K562 (cell line): ENCODE results near the gene RINT1. TPM values are rescaled to one million over a fixed set of nuclear protein-coding genes. Genes with fewer than 3 reads are reported as not detected.

Source experiments
- CREB3 ChIP-seq: fragments of 450-650 bp; conservative IDR thresholded peaks from 2 replicates; pipeline ENCODE4 v1.6.1; 2016; ENCODE audit warnings: missing genetic modification characterization, low read depth, mild to moderate bottlenecking, missing compliant biosample characterization, moderate library complexity
- CUX1 ChIP-seq: fragments of 200-800 bp; sonication (Bioruptor generic); IDR thresholded peaks from 2 replicates; pipeline ENCODE4 v1.6.1; 2016; ENCODE audit warnings: missing genetic modification characterization, missing compliant biosample characterization
- ESRRA ChIP-seq: fragments of 450-650 bp; IDR thresholded peaks from 2 replicates; pipeline ENCODE4 v1.6.1; 2014; ENCODE audit warnings: low read depth, mild to moderate bottlenecking, moderate library complexity, borderline replicate concordance
- ETV5 ChIP-seq: sonication (generic); formaldehyde crosslinking; IDR thresholded peaks from 2 replicates; pipeline ENCODE4 v1.4.0; 2020; ENCODE audit warnings: low read depth, mild to moderate bottlenecking, missing genetic modification reagents
- FOXJ2 ChIP-seq: fragments of 200-800 bp; sonication (Bioruptor generic); IDR thresholded peaks from 2 replicates; pipeline ENCODE4 v1.6.1; 2016; ENCODE audit warnings: missing genetic modification characterization, missing compliant biosample characterization
- GTF2F1 ChIP-seq: IDR thresholded peaks from 2 replicates; pipeline ENCODE4 v1.6.1; 2011; ENCODE audit warnings: low read depth, low read length, improper control_type of control experiment
- MCM3 ChIP-seq: fragments of 450-650 bp; IDR thresholded peaks from 2 replicates; pipeline ENCODE4 v1.6.1; 2016
- MYNN ChIP-seq, 2 experiments: sonication (generic); formaldehyde crosslinking in 1 of 2; IDR thresholded peaks; 2 replicates each; pipeline versions ENCODE4 v1.5.0 to v1.6.1; 2016 to 2020; ENCODE audit warnings: antibody characterized with exemption in 1 of 2, missing genetic modification reagents in 1 of 2
- NONO ChIP-seq, 2 experiments: fragments of 200-400 bp in 1 of 2; fragments of 450-650 bp in 1 of 2; formaldehyde crosslinking in 1 of 2; IDR thresholded peaks; 2 replicates each; pipeline ENCODE4 v1.6.1; 2017; ENCODE audit warnings: low read depth in 2 of 2, mild to moderate bottlenecking in 2 of 2, moderate library complexity in 2 of 2, low read length in 1 of 2
- POLR2AphosphoS5 ChIP-seq: IDR thresholded peaks from 2 replicates; pipeline ENCODE4 v1.6.1; 2011; ENCODE audit warnings: mild to moderate bottlenecking, low read depth, low read length, moderate library complexity; ENCODE audit not compliant: control insufficient read depth, insufficient read depth
- POLR3A ChIP-seq: IDR thresholded peaks from 2 replicates; pipeline ENCODE4 v1.6.1; 2011; ENCODE audit warnings: borderline replicate concordance, mild to moderate bottlenecking, moderate library complexity; ENCODE audit not compliant: insufficient read length, insufficient read depth; ENCODE audit errors: extremely low read depth
- PRMT5 ChIP-seq: sonication (generic); formaldehyde crosslinking; IDR thresholded peaks from 2 replicates; pipeline ENCODE4 v1.5.0; 2020; ENCODE audit warnings: missing genetic modification reagents
- SMAD4 ChIP-seq: fragments of 250-450 bp; sonication (Bioruptor Pico); conservative IDR thresholded peaks from 2 replicates; pipeline ENCODE4 v1.8.0; 2021; ENCODE audit warnings: inconsistent platforms, mild to moderate bottlenecking, moderate library complexity
- SREBF1 ChIP-seq: fragments of 150-350 bp; IDR thresholded peaks from 2 replicates; pipeline ENCODE4 v1.6.1; 2014; ENCODE audit warnings: antibody characterized with exemption, low read depth, low read length, borderline replicate concordance
- STAT5A ChIP-seq: IDR thresholded peaks from 2 replicates; pipeline ENCODE4 v1.6.1; 2012; ENCODE audit warnings: low read length, inconsistent platforms, borderline replicate concordance
- TEAD2 ChIP-seq: fragments of 450-650 bp; IDR thresholded peaks from 2 replicates; pipeline ENCODE4 v1.6.1; 2016; ENCODE audit warnings: missing genetic modification characterization, control low read depth, missing compliant biosample characterization
- THRB ChIP-seq: fragments of 450-650 bp; formaldehyde crosslinking; conservative IDR thresholded peaks from 2 replicates; pipeline ENCODE4 v1.4.0; 2022; ENCODE audit warnings: mild to moderate bottlenecking, missing genetic modification characterization
- ZKSCAN3 ChIP-seq: fragments of 250-450 bp; sonication (Bioruptor Pico); IDR thresholded peaks from 2 replicates; pipeline ENCODE4 v1.4.0; 2020
- ZNF124 ChIP-seq: sonication (generic); formaldehyde crosslinking; IDR thresholded peaks from 2 replicates; pipeline ENCODE4 v1.8.1; 2022; ENCODE audit warnings: missing genetic modification reagents
- ZNF133 ChIP-seq: fragments of 250-450 bp; sonication (Bioruptor Pico); IDR thresholded peaks from 2 replicates; pipeline ENCODE4 v1.4.0; 2020; ENCODE audit warnings: mild to moderate bottlenecking
- ZNF354B ChIP-seq: fragments of 250-450 bp; sonication (Bioruptor Pico); IDR thresholded peaks from 2 replicates; pipeline ENCODE4 v1.4.0; 2020
- ZSCAN29 ChIP-seq: fragments of 450-650 bp; IDR thresholded peaks from 2 replicates; pipeline ENCODE4 v1.6.1; 2017
- polyA plus RNA-seq, 8 experiments: library from polyadenylated mRNA; depleted of rRNA in 4 of 8; stranded (reverse) in 5 of 8; unstranded in 3 of 8; fragments of >200 nt; fragmentation: Nextera tagmentation in 2 of 8; fragmentation: Illumina TruSeq in 1 of 8; extraction: Ambion mirVana in 2 of 8; extraction: Trizol in 1 of 8; gene quantifications; 2 replicates each; pipeline versions ENCODE4 v1.2.1 to v1.2.3, GENCODE V29; 2011 to 2014; ENCODE audit warnings: inconsistent platforms in 1 of 8, missing spikeins in 1 of 8
- total RNA-seq, 7 experiments: library from RNA; depleted of rRNA in 6 of 7; stranded (reverse); fragments of >200 nt in 6 of 7; fragmentation: Illumina TruSeq in 2 of 7; extraction: Trizol in 2 of 7; gene quantifications; 2 replicates each; pipeline versions ENCODE4 v1.2.1 to v1.2.3, GENCODE V29; 2011 to 2021; ENCODE audit warnings: low replicate concordance in 1 of 7

RINT1 gene
- total and polyA plus RNA-seq, 9 of the 15 experiments (the other 6 are each of a cell fraction or from before 2014, with no cell fraction given): 21.3 to 74.3 (median 27.4) TPM

- TF ChIP-seq CREB3 (tag) (no peak), MYNN (IDR thresholded peaks at IDR 0.05) (no peak), MYNN (CRISPR knock-in tag; IDR thresholded peaks at IDR 0.05) (no peak), SMAD4 (CRISPR knock-in tag) (peak; percentile 86), GTF2F1 (peak; percentile 76; the same call in 1 of the 2 replicates), POLR2AphosphoS5 (peak; percentile 78), ESRRA (no peak), ZNF133 (CRISPR knock-in tag) (no peak), SREBF1 (no peak), CUX1 (CRISPR knock-in tag) (no peak), FOXJ2 (no peak), ZSCAN29 (no peak; the same call in 1 of the 2 replicates), PRMT5 (no peak), THRB (CRISPR knock-in tag) (no peak), ZNF354B (CRISPR knock-in tag) (no peak), TEAD2 (tag) (no peak), ZNF124 (no peak), POLR3A (no peak), STAT5A (no peak), ETV5 (CRISPR knock-in tag) (0 out of 2 replicates have a peak, but pooled peaks have one; percentile 8), MCM3 (no peak), ZKSCAN3 (no peak), NONO (IDR thresholded peaks at IDR 0.05; ENCODE audit: low read depth in 2 of 2, low read length in 1 of 2) (peak; percentile 83 to 93)
Measured at GRCh38 chr7:105521717-105522463, 10.1 kb upstream of the RINT1 start, which contains the start of gene PUS7 (continued).
